IMR-90 (cell line): ENCODE measurements around the gene LATS2. TPM values are rescaled to one million over a fixed set of nuclear protein-coding genes. Genes with fewer than 3 reads are reported as not detected.

Experiments used
- ATAC-seq: fragments of 200-7000 bp; cut with Tn5 transposase; 2 replicates; pipeline ENCODE4 v1.9.1; 2020; ENCODE audit warnings: low read depth, mild to moderate bottlenecking, moderate library complexity
- BruUV-seq: library from RNA; stranded (reverse); fragments of 400-500 nt; replicated peaks from 2 replicates; lab custom pipeline; 2021; lab: Mats Ljungman, UMichigan
- CTCF ChIA-PET: fragments of 300-600 bp; formaldehyde crosslinking; extraction: SDS; loops from one replicate; lab custom pipeline; 2021; ENCODE audit warnings: antibody characterized with exemption; lab: Yijun Ruan, JAX
- POLR2A ChIA-PET: fragments of 300-600 bp; sonication (Branson Sonifier 250); formaldehyde crosslinking; loops from one replicate; lab custom pipeline; 2022; ENCODE audit warnings: antibody characterized with exemption; ENCODE audit not compliant: unreplicated experiment; lab: Charles Lee
- DNase-seq: peaks from one replicate; pipeline ENCODE4 v3.0.0; 2013
- H2AFZ ChIP-seq: replicated peaks from 2 replicates; pipeline ENCODE3; 2013; ENCODE audit warnings: low read length, mild to moderate bottlenecking; ENCODE audit not compliant: poor library complexity
- H2AK5ac ChIP-seq: 2 replicates; pipeline ENCODE4 v1.6.1; 2013; ENCODE audit warnings: low read depth, low read length, inconsistent platforms
- H2AK9ac ChIP-seq: replicated peaks from 2 replicates; pipeline ENCODE3; 2013; ENCODE audit warnings: mild to moderate bottlenecking, low read depth, low read length, moderate library complexity; ENCODE audit not compliant: poor library complexity
- H2BK120ac ChIP-seq: 2 replicates; pipeline ENCODE4 v1.6.1; 2013; ENCODE audit warnings: low read depth, low read length, inconsistent platforms
- H2BK15ac ChIP-seq: 3 replicates; pipeline ENCODE4 v1.6.1; 2013; ENCODE audit warnings: low read depth, low read length, inconsistent platforms
- H2BK20ac ChIP-seq: 2 replicates; pipeline ENCODE4 v1.6.1; 2013; ENCODE audit warnings: low read depth, mild to moderate bottlenecking, inconsistent platforms, low read length, moderate library complexity
- H2BK5ac ChIP-seq: 2 replicates; pipeline ENCODE4 v1.6.1; 2013; ENCODE audit warnings: mild to moderate bottlenecking, low read depth, low read length, inconsistent platforms; ENCODE audit not compliant: poor library complexity, severe bottlenecking
- H3K14ac ChIP-seq: replicated peaks from 2 replicates; pipeline ENCODE4 v1.6.1; 2013; ENCODE audit warnings: low read depth, low read length, inconsistent platforms
- H3K18ac ChIP-seq: 2 replicates; pipeline ENCODE4 v1.6.1; 2013; ENCODE audit warnings: low read depth, low read length, control low read depth
- H3K23ac ChIP-seq: 2 replicates; pipeline ENCODE4 v1.6.1; 2013; ENCODE audit warnings: low read depth, low read length, inconsistent platforms
- H3K27ac ChIP-seq: 2 replicates; pipeline ENCODE4 v1.5.1; 2013; ENCODE audit warnings: mild to moderate bottlenecking, control low read depth, low read length; ENCODE audit not compliant: insufficient read depth
- H3K27me3 ChIP-seq: 2 replicates; pipeline ENCODE4 v1.6.1; 2013; ENCODE audit warnings: low read length; ENCODE audit not compliant: control insufficient read depth, insufficient read depth
- H3K36me3 ChIP-seq: 2 replicates; pipeline ENCODE4 v1.6.1; 2013; ENCODE audit warnings: low read length, mixed read lengths; ENCODE audit not compliant: control insufficient read depth, insufficient read depth
- H3K4ac ChIP-seq: 2 replicates; pipeline ENCODE4 v1.6.1; 2013; ENCODE audit warnings: low read depth, low read length, inconsistent platforms
- H3K4me1 ChIP-seq: 2 replicates; pipeline ENCODE4 v1.6.1; 2013; ENCODE audit warnings: low read length, mixed read lengths; ENCODE audit not compliant: control insufficient read depth, insufficient read depth
- H3K4me2 ChIP-seq: 2 replicates; pipeline ENCODE4 v1.6.1; 2013; ENCODE audit warnings: low read depth, mild to moderate bottlenecking, control low read depth, low read length, moderate library complexity
- H3K4me3 ChIP-seq: 2 replicates; pipeline ENCODE4 v1.5.1; 2013; ENCODE audit warnings: low read depth, mild to moderate bottlenecking, control low read depth, low read length, moderate library complexity; ENCODE audit not compliant: insufficient read depth
- H3K56ac ChIP-seq: 2 replicates; pipeline ENCODE4 v1.6.1; 2013; ENCODE audit warnings: low read length, inconsistent platforms; ENCODE audit not compliant: insufficient read depth; ENCODE audit errors: extremely low read depth
- H3K79me1 ChIP-seq, 2 experiments: 2 replicates each; pipeline ENCODE4 v1.6.1; 2013; ENCODE audit warnings: low read length in 2 of 2, inconsistent platforms in 1 of 2, low read depth in 1 of 2
- H3K9ac ChIP-seq: 2 replicates; pipeline ENCODE4 v1.6.1; 2013; ENCODE audit warnings: low read depth, low read length, control low read depth
- H3K9me1 ChIP-seq: 2 replicates; pipeline ENCODE4 v1.6.1; 2013; ENCODE audit warnings: low read length, inconsistent platforms; ENCODE audit not compliant: insufficient read depth
- H3K9me3 ChIP-seq: 2 replicates; pipeline ENCODE4 v1.6.1; 2013; ENCODE audit warnings: low read length; ENCODE audit not compliant: control insufficient read depth, insufficient read depth
- H4K20me1 ChIP-seq: 2 replicates; pipeline ENCODE4 v1.6.1; 2013; ENCODE audit warnings: low read length, inconsistent platforms; ENCODE audit not compliant: insufficient read depth
- H4K5ac ChIP-seq: 2 replicates; pipeline ENCODE4 v1.6.1; 2013; ENCODE audit warnings: mild to moderate bottlenecking, low read depth, low read length, control low read depth
- H4K8ac ChIP-seq, 2 experiments: 2 replicates each; pipeline ENCODE4 v1.6.1; 2013; ENCODE audit warnings: low read depth in 2 of 2, low read length in 2 of 2, control low read depth in 1 of 2, inconsistent platforms in 1 of 2
- H4K91ac ChIP-seq: 2 replicates; pipeline ENCODE4 v1.6.1; 2013; ENCODE audit warnings: low read depth, low read length, inconsistent platforms; ENCODE audit not compliant: insufficient read depth
- BHLHE40 ChIP-seq: fragments of 150-350 bp; IDR thresholded peaks from 2 replicates; pipeline ENCODE4 v1.6.1; 2016; ENCODE audit warnings: mild to moderate bottlenecking, low read depth, low read length
- CEBPB ChIP-seq: IDR thresholded peaks from 2 replicates; pipeline ENCODE4 v1.6.1; 2012; ENCODE audit warnings: low read depth, low read length, improper control_type of control experiment
- FOS ChIP-seq: fragments of 150-350 bp; IDR thresholded peaks from 2 replicates; pipeline ENCODE4 v1.6.1; 2016; ENCODE audit warnings: low read depth, low read length
- MXI1 ChIP-seq: IDR thresholded peaks from 2 replicates; pipeline ENCODE4 v1.6.1; 2012; ENCODE audit warnings: low read depth, mild to moderate bottlenecking, low read length, moderate library complexity, borderline replicate concordance
- RCOR1 ChIP-seq: IDR thresholded peaks from 2 replicates; pipeline ENCODE4 v1.6.1; 2012; ENCODE audit warnings: mild to moderate bottlenecking, low read length, improper control_type of control experiment; ENCODE audit not compliant: insufficient replicate concordance
- USF2 ChIP-seq: fragments of 150-350 bp; IDR thresholded peaks from 2 replicates; pipeline ENCODE4 v1.6.1; 2017; ENCODE audit warnings: mild to moderate bottlenecking, antibody characterized with exemption, low read length, low read depth
- WGBS, 2 experiments: methylation state at CpG; one replicate each; pipeline versions ENCODE4 v1.1.5 to v1.1.7; 2013; ENCODE audit warnings: missing lambda C conversion rate in 2 of 2; ENCODE audit not compliant: insufficient read length in 1 of 2; ENCODE audit errors: extremely low coverage in 2 of 2; 5-methylcytosine and 5-hydroxymethylcytosine counted together
- dilution Hi-C: fragments of 300-500 bp; cut with HindIII; formaldehyde crosslinking; loops from one replicate; pipeline ENCODE4 v1.14.3; 2018; ENCODE audit warnings: low sequenced_read_pairs; ENCODE audit not compliant: unreplicated experiment
- in situ Hi-C: fragments of 300-500 bp; cut with MboI; formaldehyde crosslinking; loops from 3 replicates; pipeline ENCODE4 v1.14.3; 2019; ENCODE audit warnings: low sequenced_read_pairs, inconsistent platforms, mixed read lengths
- intact Hi-C: fragments of 100-400 bp; cut with micrococcal nuclease; formaldehyde crosslinking; loops from 2 replicates; pipeline ENCODE4 v1.10.0; 2022
- polyA plus RNA-seq, 3 experiments: library from polyadenylated mRNA; depleted of rRNA; stranded (reverse); fragments of >200 nt; gene quantifications; 2 replicates each; pipeline ENCODE4 v1.2.3, GENCODE V29; 2012; ENCODE audit warnings: low replicate concordance in 1 of 3
- total RNA-seq: library from RNA; depleted of rRNA; stranded (reverse); fragments of >200 nt; gene quantifications from 2 replicates; pipeline ENCODE4 v1.2.3, GENCODE V29; 2012

The LATS2 gene
- total and polyA plus RNA-seq, 2 of the 4 experiments (the other 2 are of a cell fraction): 12.7 to 22.4 TPM

- no TSS peak for BruUV-seq
- Histone ChIP-seq H2AK5ac (no peak overlapping the region), H2BK20ac (no peak overlapping the region; the same call in 1 of the 2 replicates), H3K9me1 (peaks cover 45% of the 10 kb centered on the region), H3K4me1 (peaks cover 41% of the 10 kb centered on the region), H2AK9ac (no peak overlapping the region), H3K14ac (0 out of 2 replicates have a peak overlapping the region, but pooled peaks have one; percentile 28), H4K91ac (no peak overlapping the region), H3K9me3 (no peaks in the 10 kb centered on the region), H3K36me3 (peaks cover 9% of the 10 kb centered on the region), H3K79me1 (peaks cover 19 to 85% of the 10 kb centered on the region in 2 experiments), H3K9ac (no peak overlapping the region), H3K4me2 (no peak overlapping the region), H4K20me1 (peaks cover 91% of the 10 kb centered on the region), H4K8ac (peak overlapping the region in 1 of 2 experiments; percentile 27; a peak in 1 of 4 replicates), H3K27ac (peak overlapping the region; percentile 44; the same call in 1 of the 2 replicates), H3K4ac (peak overlapping the region; percentile 29; the same call in 1 of the 2 replicates), H2BK120ac (no peak overlapping the region), H2BK15ac (no peak overlapping the region), H4K5ac (no peak overlapping the region), H3K27me3 (no peaks in the 10 kb centered on the region), H2BK5ac (peak overlapping the region; percentile 84), H3K23ac (no peak overlapping the region), H2AFZ (no peak overlapping the region), H3K18ac (no peak overlapping the region), H3K56ac (no peak overlapping the region), H3K4me3 (no peak overlapping the region)
- 53% methylated on average over 4 of the region's 5 CpGs; no CpG with 5 or more reads in 1 of the 2 experiments for WGBS, 2 experiments
- dilution Hi-C loops (no loop called here), in situ Hi-C loops (loop anchor here (10.0 kb wide), 1 partner anchor 63 kb away; no protein-coding TSS in a partner anchor), intact Hi-C loops (no loop called here)
- ATAC-seq (peak; percentile 28), DNase-seq (peak; percentile 93)
- CTCF ChIA-PET: no interaction called here
- POLR2A ChIA-PET: no interaction called here
- no peak for TF ChIP-seq RCOR1
- no peak for TF ChIP-seq FOS
- 0 out of 2 replicates have a peak, but pooled peaks have one; percentile 22 for TF ChIP-seq MXI1
- no peak for TF ChIP-seq USF2
- TF ChIP-seq CEBPB: peak; percentile 18; the same call in 1 of the 2 replicates
- peak; percentile 18; the same call in 1 of the 2 replicates for TF ChIP-seq BHLHE40
Measured at GRCh38 chr13:21012211-21012610, 49.2 kb downstream of the LATS2 start.
